ENCODE results near the gene KMT5B. TPM values are rescaled to one million over a fixed set of nuclear protein-coding genes. Genes with fewer than 3 reads are reported as not detected.
A peak's percentile ranks its signal among the peaks of the same experiment; 100 is the strongest.
"Not testable (repeated sequence)": the region's sequence is repeated elsewhere in the genome, so short reads cannot be mapped to it uniquely, and the experiment has no call there.

KMT5B gene
- total and polyA plus RNA-seq, 2 experiments from 2014 or later = 26.4 to 31.0 TPM

GRCh38 chr11:68251765-68252164 lies 38.7 kb upstream of the KMT5B start:
- Mint-ChIP-seq H3K27ac (no peak overlapping the region), H3K27me3 (ENCODE audit: insufficient read depth, low read depth, poor library complexity) (peaks cover 8% of the 10 kb centered on the region), H3K9me3 (peaks cover 11% of the 10 kb centered on the region; the same call in 2 of the 3 replicates), H3K4me3 (no peak overlapping the region), H3K36me3 (ENCODE audit: low read depth) (no peaks in the 10 kb centered on the region), H3K4me1 (peaks cover 11% of the 10 kb centered on the region)
- Histone ChIP-seq H2AFZ (no peak overlapping the region), H3K4me2 (no peak overlapping the region), H3K4me1 (ENCODE audit: insufficient read depth) (peaks cover 6% of the 10 kb centered on the region; the same call in 1 of the 2 replicates), H3K27ac (ENCODE audit: low read depth) (no peak overlapping the region), H3K27me3 (ENCODE audit: insufficient read depth) (no peaks in the 10 kb centered on the region), H3K9me2 (ENCODE audit: insufficient read depth) (no peaks in the 10 kb centered on the region), H3K4me3 (no peak overlapping the region), H3K79me2 (replicated peaks; ENCODE audit: insufficient read depth) (no peaks in the 10 kb centered on the region), H3F3A (replicated peaks; ENCODE audit: low read depth) (no peaks in the 10 kb centered on the region), H3K36me3 (ENCODE audit: insufficient read depth) (no peaks in the 10 kb centered on the region), H4K20me1 (replicated peaks; ENCODE audit: insufficient read depth) (no peaks in the 10 kb centered on the region)
- TF ChIP-seq STAT1 (IDR thresholded peaks at IDR 0.05; ENCODE audit: unreplicated experiment) (no peak), EZH2 (IDR thresholded peaks at IDR 0.05; ENCODE audit: low read depth, unreplicated experiment) (no peak)
- no peak for DNase-seq (ENCODE audit: low spot score)
- no peak for ATAC-seq

- peaks cover 11% of the 10 kb centered on the region; the same call in 2 of the 3 replicates for H3K9me3 Mint-ChIP-seq
- not testable (repeated sequence) for H3F3A ChIP-seq (replicated peaks; ENCODE audit: low read depth); H3K36me3 ChIP-seq (ENCODE audit: insufficient read depth); H3K27ac Mint-ChIP-seq; H3K27me3 Mint-ChIP-seq (ENCODE audit: insufficient read depth, low read depth, poor library complexity); H3K27ac ChIP-seq (ENCODE audit: low read depth); H3K27me3 ChIP-seq (ENCODE audit: insufficient read depth); H3K4me1 ChIP-seq (ENCODE audit: insufficient read depth); H3K36me3 Mint-ChIP-seq (ENCODE audit: low read depth); H3K9me2 ChIP-seq (ENCODE audit: insufficient read depth); H3K4me2 ChIP-seq; H4K20me1 ChIP-seq (replicated peaks; ENCODE audit: insufficient read depth); H3K4me3 ChIP-seq; H3K4me1 Mint-ChIP-seq; H3K4me3 Mint-ChIP-seq; H3K79me2 ChIP-seq (replicated peaks; ENCODE audit: insufficient read depth); ATAC-seq; DNase-seq (ENCODE audit: low spot score)
- H2AFZ ChIP-seq = 0 out of 2 replicates have a peak overlapping the region, but pooled peaks have one; percentile 20
Measured at GRCh38 chr11:68244912-68245311, 31.8 kb upstream of the KMT5B start.

GRCh38 chr11:68243847-68244246 lies 30.8 kb upstream of the KMT5B start:
- H3K4me3 Mint-ChIP-seq = not testable (repeated sequence)

GRCh38 chr11:68242616-68243015 lies 29.5 kb upstream of the KMT5B start:
- no peaks in the 10 kb centered on the region for H4K20me1 ChIP-seq (replicated peaks; ENCODE audit: insufficient read depth)
- no peak overlapping the region for H3K4me3 Mint-ChIP-seq
- H3K27ac ChIP-seq (ENCODE audit: low read depth) = no peak overlapping the region
- H3K9me2 ChIP-seq (ENCODE audit: insufficient read depth) = no peaks in the 10 kb centered on the region
- no peaks in the 10 kb centered on the region for H3F3A ChIP-seq (replicated peaks; ENCODE audit: low read depth)
- no peak overlapping the region for H3K27ac Mint-ChIP-seq
- no peaks in the 10 kb centered on the region for H3K79me2 ChIP-seq (replicated peaks; ENCODE audit: insufficient read depth)
- H3K36me3 ChIP-seq (ENCODE audit: insufficient read depth) = no peaks in the 10 kb centered on the region
- no peak for ATAC-seq
- TF ChIP-seq ETS1 (IDR thresholded peaks at IDR 0.05) (no peak), NANOG (IDR thresholded peaks at IDR 0.05; ENCODE audit: borderline replicate concordance) (no peak), REST (IDR thresholded peaks at IDR 0.05; ENCODE audit: unreplicated experiment) (no peak), ZNF331 (CRISPR knock-in tag; IDR thresholded peaks at IDR 0.05; ENCODE audit: low read depth) (no peak), EZH2 (IDR thresholded peaks at IDR 0.05; ENCODE audit: low read depth, unreplicated experiment) (no peak), JUNB (IDR thresholded peaks at IDR 0.05; ENCODE audit: unreplicated experiment) (no peak), CREB1 (CRISPR knock-in tag; IDR thresholded peaks at IDR 0.05; ENCODE audit: low read depth) (no peak), CTCF (conservative IDR thresholded peaks at IDR 0.05; ENCODE audit: low read depth in 2 of 2) (no peak)
- peaks cover 6% of the 10 kb centered on the region for H3K27me3 Mint-ChIP-seq (ENCODE audit: insufficient read depth, low read depth, poor library complexity)
- H3K4me2 ChIP-seq = no peak overlapping the region
- H3K27me3 ChIP-seq (ENCODE audit: insufficient read depth) = no peaks in the 10 kb centered on the region
- H2AFZ ChIP-seq = no peak overlapping the region
- H3K4me1 ChIP-seq (ENCODE audit: insufficient read depth) = no peaks in the 10 kb centered on the region
- H3K4me3 ChIP-seq = no peak overlapping the region
- H3K4me1 Mint-ChIP-seq = no peaks in the 10 kb centered on the region; the same call in 2 of the 3 replicates
- peaks cover 4% of the 10 kb centered on the region; the same call in 1 of the 3 replicates for H3K9me3 Mint-ChIP-seq
- no peak for DNase-seq (ENCODE audit: low spot score)
- no peaks in the 10 kb centered on the region; the same call in 2 of the 3 replicates for H3K36me3 Mint-ChIP-seq (ENCODE audit: low read depth)

More at GRCh38 chr11:68243847-68244246, 30.8 kb upstream of the KMT5B start:
- H2AFZ ChIP-seq; H3K79me2 ChIP-seq (replicated peaks; ENCODE audit: insufficient read depth); H3F3A ChIP-seq (replicated peaks; ENCODE audit: low read depth); H3K4me3 ChIP-seq; H3K9me2 ChIP-seq (ENCODE audit: insufficient read depth); H3K36me3 Mint-ChIP-seq (ENCODE audit: low read depth); H3K27me3 Mint-ChIP-seq (ENCODE audit: insufficient read depth, low read depth, poor library complexity); H3K36me3 ChIP-seq (ENCODE audit: insufficient read depth); H3K9me3 Mint-ChIP-seq; H3K4me1 Mint-ChIP-seq; H4K20me1 ChIP-seq (replicated peaks; ENCODE audit: insufficient read depth); H3K27ac ChIP-seq (ENCODE audit: low read depth); H3K27ac Mint-ChIP-seq; H3K4me1 ChIP-seq (ENCODE audit: insufficient read depth); H3K4me2 ChIP-seq; DNase-seq (ENCODE audit: low spot score); ATAC-seq; H3K27me3 ChIP-seq (ENCODE audit: insufficient read depth): not testable (repeated sequence)
